Erythroblast (primary cell): ENCODE data around the gene LRP1B.

Source experiments
- GATA1 ChIP-seq: IDR thresholded peaks from 2 replicates; pipeline ENCODE4 v1.6.1; 2011; ENCODE audit warnings: low read depth, mild to moderate bottlenecking, control low read depth, low read length, moderate library complexity
- POLR2A ChIP-seq: IDR thresholded peaks from 2 replicates; pipeline ENCODE4 v1.6.1; 2011; ENCODE audit warnings: mild to moderate bottlenecking, low read length

DNA sequence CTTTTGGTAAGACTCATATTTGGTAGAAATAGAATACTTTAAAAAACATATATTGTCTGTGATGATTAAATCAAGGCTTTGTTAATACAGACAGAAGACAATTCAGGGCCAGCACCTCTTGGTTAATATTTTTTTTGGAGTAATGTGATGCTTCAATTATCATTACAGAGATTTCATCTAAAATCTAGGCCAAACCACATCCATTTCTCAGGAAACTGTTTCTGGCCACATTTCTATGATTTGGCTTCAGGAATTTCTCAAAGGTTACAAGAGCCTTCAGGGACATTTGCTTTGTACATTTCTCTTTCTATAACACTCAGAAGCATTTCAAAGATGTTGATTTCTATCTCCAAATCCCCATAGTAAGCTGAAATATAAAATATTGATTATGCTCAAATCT, 614.9 kb downstream of the LRP1B start:
- no peak for TF ChIP-seq POLR2A
- TF ChIP-seq GATA1: no peak
